Ishikawa (cell line): Measurements from ENCODE around the gene SDF2L1.

ENCODE experiments used
- CEBPB ChIP-seq: IDR thresholded peaks from 2 replicates; pipeline ENCODE4 v1.6.1; 2012
- CREB1 ChIP-seq: IDR thresholded peaks from 2 replicates; pipeline ENCODE4 v1.6.1; 2012; ENCODE audit warnings: low read depth
- EGR1 ChIP-seq: IDR thresholded peaks from 2 replicates; pipeline ENCODE4 v1.6.1; 2012
- EP300 ChIP-seq: IDR thresholded peaks from 2 replicates; pipeline ENCODE4 v1.6.1; 2012; ENCODE audit warnings: borderline replicate concordance
- FOXM1 ChIP-seq: IDR thresholded peaks from 2 replicates; pipeline ENCODE4 v1.6.1; 2012; ENCODE audit warnings: low read depth, borderline replicate concordance
- MAX ChIP-seq: IDR thresholded peaks from 2 replicates; pipeline ENCODE4 v1.6.1; 2012
- NFIC ChIP-seq: IDR thresholded peaks from 2 replicates; pipeline ENCODE4 v1.6.1; 2012
- RAD21 ChIP-seq: IDR thresholded peaks from 2 replicates; pipeline ENCODE4 v1.6.1; 2012; ENCODE audit warnings: low read depth
- REST ChIP-seq: IDR thresholded peaks from 2 replicates; pipeline ENCODE4 v1.6.1; 2012; ENCODE audit warnings: low read depth, mild to moderate bottlenecking
- TAF1 ChIP-seq: IDR thresholded peaks from 2 replicates; pipeline ENCODE4 v1.6.1; 2012; ENCODE audit warnings: low read depth, mild to moderate bottlenecking
- TCF12 ChIP-seq: IDR thresholded peaks from 2 replicates; pipeline ENCODE4 v1.6.1; 2012; ENCODE audit warnings: low read depth
- TEAD4 ChIP-seq: IDR thresholded peaks from 2 replicates; pipeline ENCODE4 v1.6.1; 2012
- USF1 ChIP-seq: IDR thresholded peaks from 2 replicates; pipeline ENCODE4 v1.6.1; 2012
- YY1 ChIP-seq: IDR thresholded peaks from 2 replicates; pipeline ENCODE4 v1.6.1; 2012; ENCODE audit warnings: low read depth
- ZBTB7A ChIP-seq: IDR thresholded peaks from 2 replicates; pipeline ENCODE4 v1.6.1; 2012; ENCODE audit warnings: low read depth

Gene SDF2L1

GRCh38 chr22:21641789-21642583, at the start of gene SDF2L1:
SDF2L1 (plus strand) TSS chr22:21642302; CDS start chr22:21642337, 35 bp downstream.
- peak; percentile 57 for TF ChIP-seq MAX
- TF ChIP-seq TAF1: 0 out of 2 replicates have a peak, but pooled peaks have one; percentile 20
- no peak for TF ChIP-seq EGR1
- peak; percentile 55; the same call in 1 of the 2 replicates for TF ChIP-seq CREB1

GRCh38 chr22:21592422-21592821, 49.7 kb upstream of the SDF2L1 start:
- no peak for TF ChIP-seq FOXM1
- no peak for TF ChIP-seq REST
- no peak for TF ChIP-seq TCF12
- TF ChIP-seq NFIC: no peak
- TF ChIP-seq CREB1: no peak
- TF ChIP-seq CEBPB: no peak
- no peak for TF ChIP-seq EP300
- TF ChIP-seq ZBTB7A: no peak
- no peak for TF ChIP-seq RAD21
- TF ChIP-seq TAF1: no peak
- TF ChIP-seq MAX: no peak
- TF ChIP-seq USF1: no peak
- TF ChIP-seq YY1: no peak
- TF ChIP-seq TEAD4: no peak
- no peak for TF ChIP-seq EGR1

- TF ChIP-seq FOXM1 (no peak), TEAD4 (no peak), EP300 (no peak), RAD21 (peak; percentile 15; the same call in 1 of the 2 replicates), EGR1 (no peak), NFIC (no peak)
These were observed 48.5 kb upstream of the SDF2L1 start for GRCh38 chr22:21593406-21594232.

GRCh38 chr22:21594865-21595452, 47.1 kb upstream of the SDF2L1 start:
- no peak for TF ChIP-seq CEBPB
- TF ChIP-seq RAD21: no peak
- no peak for TF ChIP-seq FOXM1
- TF ChIP-seq TCF12: no peak
- no peak for TF ChIP-seq TEAD4
- TF ChIP-seq REST: no peak
- no peak for TF ChIP-seq USF1
- TF ChIP-seq NFIC: no peak
- TF ChIP-seq EP300: no peak
- no peak for TF ChIP-seq CREB1
- TF ChIP-seq YY1: no peak
- TF ChIP-seq MAX: no peak
- no peak for TF ChIP-seq TAF1

GRCh38 chr22:21598302-21598701, 43.8 kb upstream of the SDF2L1 start:
- no peak for TF ChIP-seq CREB1
- TF ChIP-seq TAF1: no peak
- no peak for TF ChIP-seq RAD21
- TF ChIP-seq CEBPB: no peak
- no peak for TF ChIP-seq USF1
- TF ChIP-seq YY1: no peak
- TF ChIP-seq TCF12: no peak
- TF ChIP-seq TEAD4: no peak
- no peak for TF ChIP-seq MAX
- no peak for TF ChIP-seq EGR1
- no peak for TF ChIP-seq REST
- no peak for TF ChIP-seq FOXM1
- no peak for TF ChIP-seq EP300
- no peak for TF ChIP-seq ZBTB7A
- no peak for TF ChIP-seq NFIC
